ENCODE measurements around the gene TTC39B.

GRCh38 chr9:15115041-15115440 lies 192.0 kb downstream of the TTC39B start:
- TF ChIP-seq, protein P1, sequence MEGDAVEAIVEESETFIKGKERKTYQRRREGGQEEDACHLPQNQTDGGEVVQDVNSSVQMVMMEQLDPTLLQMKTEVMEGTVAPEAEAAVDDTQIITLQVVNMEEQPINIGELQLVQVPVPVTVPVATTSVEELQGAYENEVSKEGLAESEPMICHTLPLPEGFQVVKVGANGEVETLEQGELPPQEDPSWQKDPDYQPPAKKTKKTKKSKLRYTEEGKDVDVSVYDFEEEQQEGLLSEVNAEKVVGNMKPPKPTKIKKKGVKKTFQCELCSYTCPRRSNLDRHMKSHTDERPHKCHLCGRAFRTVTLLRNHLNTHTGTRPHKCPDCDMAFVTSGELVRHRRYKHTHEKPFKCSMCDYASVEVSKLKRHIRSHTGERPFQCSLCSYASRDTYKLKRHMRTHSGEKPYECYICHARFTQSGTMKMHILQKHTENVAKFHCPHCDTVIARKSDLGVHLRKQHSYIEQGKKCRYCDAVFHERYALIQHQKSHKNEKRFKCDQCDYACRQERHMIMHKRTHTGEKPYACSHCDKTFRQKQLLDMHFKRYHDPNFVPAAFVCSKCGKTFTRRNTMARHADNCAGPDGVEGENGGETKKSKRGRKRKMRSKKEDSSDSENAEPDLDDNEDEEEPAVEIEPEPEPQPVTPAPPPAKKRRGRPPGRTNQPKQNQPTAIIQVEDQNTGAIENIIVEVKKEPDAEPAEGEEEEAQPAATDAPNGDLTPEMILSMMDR (tag by site-specific recombination; IDR thresholded peaks at IDR 0.05): no peak
- no peak for TF ChIP-seq ZNF274 (IDR thresholded peaks at IDR 0.05; ENCODE audit: low read length)
- no peak for TF ChIP-seq ZNF274 (tag by site-specific recombination; IDR thresholded peaks at IDR 0.05; ENCODE audit: borderline replicate concordance)
- TF ChIP-seq, protein P2, sequence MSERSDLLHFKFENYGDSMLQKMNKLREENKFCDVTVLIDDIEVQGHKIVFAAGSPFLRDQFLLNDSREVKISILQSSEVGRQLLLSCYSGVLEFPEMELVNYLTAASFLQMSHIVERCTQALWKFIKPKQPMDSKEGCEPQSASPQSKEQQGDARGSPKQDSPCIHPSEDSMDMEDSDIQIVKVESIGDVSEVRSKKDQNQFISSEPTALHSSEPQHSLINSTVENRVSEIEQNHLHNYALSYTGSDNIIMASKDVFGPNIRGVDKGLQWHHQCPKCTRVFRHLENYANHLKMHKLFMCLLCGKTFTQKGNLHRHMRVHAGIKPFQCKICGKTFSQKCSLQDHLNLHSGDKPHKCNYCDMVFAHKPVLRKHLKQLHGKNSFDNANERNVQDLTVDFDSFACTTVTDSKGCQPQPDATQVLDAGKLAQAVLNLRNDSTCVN (tag by site-specific recombination; optimal IDR thresholded peaks at IDR 0.05): no peak
- TF ChIP-seq ZNF140 (tag by site-specific recombination; IDR thresholded peaks at IDR 0.05): no peak
- TF ChIP-seq, protein P3, sequence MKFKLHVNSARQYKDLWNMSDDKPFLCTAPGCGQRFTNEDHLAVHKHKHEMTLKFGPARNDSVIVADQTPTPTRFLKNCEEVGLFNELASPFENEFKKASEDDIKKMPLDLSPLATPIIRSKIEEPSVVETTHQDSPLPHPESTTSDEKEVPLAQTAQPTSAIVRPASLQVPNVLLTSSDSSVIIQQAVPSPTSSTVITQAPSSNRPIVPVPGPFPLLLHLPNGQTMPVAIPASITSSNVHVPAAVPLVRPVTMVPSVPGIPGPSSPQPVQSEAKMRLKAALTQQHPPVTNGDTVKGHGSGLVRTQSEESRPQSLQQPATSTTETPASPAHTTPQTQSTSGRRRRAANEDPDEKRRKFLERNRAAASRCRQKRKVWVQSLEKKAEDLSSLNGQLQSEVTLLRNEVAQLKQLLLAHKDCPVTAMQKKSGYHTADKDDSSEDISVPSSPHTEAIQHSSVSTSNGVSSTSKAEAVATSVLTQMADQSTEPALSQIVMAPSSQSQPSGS (tag by site-specific recombination; IDR thresholded peaks at IDR 0.05; ENCODE audit: low read depth): no peak
- no peak for TF ChIP-seq ZBTB1 (tag by site-specific recombination; IDR thresholded peaks at IDR 0.05)
- no peak for TF ChIP-seq ZNF660 (tag by site-specific recombination; IDR thresholded peaks at IDR 0.05)
- TF ChIP-seq ZNF324 (tag by site-specific recombination; IDR thresholded peaks at IDR 0.05): no peak
- no peak for TF ChIP-seq ZNF133 (tag by site-specific recombination; IDR thresholded peaks at IDR 0.05)
- no peak for TF ChIP-seq ZNF785 (tag by site-specific recombination; IDR thresholded peaks at IDR 0.05)
- TF ChIP-seq ZNF138 (tag by site-specific recombination; IDR thresholded peaks at IDR 0.05; ENCODE audit: borderline replicate concordance): no peak
